GM18867 (cell line): ENCODE measurements around the gene SCN1B.
A peak's percentile ranks its signal among the peaks of the same experiment; 100 is the strongest.
"Not testable (repeated sequence)": the region's sequence is repeated elsewhere in the genome, so short reads cannot be mapped to it uniquely, and the experiment has no call there.

Source experiments
- ATAC-seq: cut with Tn5 transposase; IDR thresholded peaks from one replicate; pipeline ENCODE4 v1.9.1; 2021; ENCODE audit warnings: mild to moderate bottlenecking, moderate library complexity; ENCODE audit not compliant: unreplicated experiment

SCN1B gene

DNA sequence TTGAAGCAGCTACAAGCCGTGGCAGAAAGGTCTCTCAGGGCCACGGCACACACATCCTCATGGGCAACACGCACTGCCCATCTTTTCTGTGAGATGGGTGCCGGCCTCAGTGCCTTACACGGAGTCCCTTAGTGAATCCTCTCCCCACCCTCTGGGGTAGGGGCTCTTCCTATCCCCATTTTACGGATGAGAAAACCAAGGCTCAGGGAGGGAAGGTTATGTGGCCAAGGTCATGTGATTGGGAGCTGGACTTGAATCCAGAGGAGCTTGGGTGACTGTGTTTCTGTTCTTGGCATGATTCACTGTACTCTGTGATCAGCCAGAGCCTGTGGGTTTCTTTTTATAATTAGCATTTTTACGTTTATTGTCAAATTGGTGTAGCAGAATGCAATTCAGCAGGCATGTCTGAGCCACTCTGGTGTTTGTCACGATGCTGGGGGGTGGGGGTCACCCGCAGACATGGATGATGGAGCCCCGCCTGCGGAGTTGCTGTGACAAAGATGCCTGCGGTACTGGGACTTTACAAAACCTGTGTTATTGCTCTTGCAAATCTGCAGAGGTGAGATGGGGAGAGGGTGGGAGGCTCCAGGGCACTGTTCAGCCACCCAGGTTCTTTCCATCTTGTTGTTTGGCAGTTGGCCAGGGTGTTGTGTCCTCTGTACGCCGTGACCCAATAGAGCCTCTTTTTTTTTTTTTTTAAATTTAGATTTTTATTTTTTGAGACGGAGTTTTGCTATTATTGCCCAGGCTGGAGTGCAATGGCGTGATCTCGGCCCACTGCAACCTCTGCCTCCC lies 4.5 kb downstream of the SCN1B start:
- no peak for ATAC-seq

DNA sequence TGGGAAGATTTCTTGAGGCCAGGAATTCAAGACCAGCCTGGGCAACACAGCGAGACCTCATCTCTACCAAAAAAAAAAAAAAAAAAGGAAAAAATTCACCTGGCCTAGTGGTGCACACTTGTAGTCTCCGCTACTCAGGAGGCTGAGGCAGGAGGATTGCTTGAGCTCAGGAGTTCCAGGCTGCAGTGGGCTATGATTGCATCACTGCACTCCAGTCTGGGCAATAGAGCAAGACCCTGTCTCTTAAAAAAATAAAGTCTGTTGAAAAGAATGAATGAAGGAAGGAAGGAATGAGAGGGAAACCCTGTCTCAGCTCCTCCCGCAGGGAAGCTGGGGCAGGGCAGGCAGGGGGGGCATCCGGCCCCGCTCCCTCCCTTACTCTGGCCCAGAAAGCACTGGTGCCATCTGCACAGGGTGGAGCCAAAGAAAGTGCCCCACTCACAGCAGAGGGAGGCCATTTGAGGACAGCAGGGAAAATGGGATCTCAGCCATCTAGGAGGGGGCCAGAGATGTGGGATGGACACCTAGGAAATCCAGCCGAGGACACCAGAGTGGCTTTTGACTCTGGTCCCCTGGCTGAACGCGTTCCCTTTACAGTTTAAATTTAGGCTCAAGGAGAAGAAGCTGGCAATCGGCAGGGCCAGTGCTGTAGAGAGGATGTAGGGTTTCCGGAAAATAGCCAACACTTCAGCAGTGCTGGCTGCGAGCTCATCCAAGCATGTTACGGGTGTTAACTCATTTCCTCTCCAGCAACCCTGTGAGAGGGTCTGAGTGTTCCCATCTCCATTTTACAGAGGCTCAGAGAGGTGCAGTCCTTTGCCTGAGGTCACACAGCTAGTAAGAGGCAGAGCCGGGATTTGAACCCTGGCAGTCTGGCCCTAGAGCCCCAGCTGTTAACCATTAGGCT lies 7.7 kb downstream of the SCN1B start:
- no peak for ATAC-seq

DNA sequence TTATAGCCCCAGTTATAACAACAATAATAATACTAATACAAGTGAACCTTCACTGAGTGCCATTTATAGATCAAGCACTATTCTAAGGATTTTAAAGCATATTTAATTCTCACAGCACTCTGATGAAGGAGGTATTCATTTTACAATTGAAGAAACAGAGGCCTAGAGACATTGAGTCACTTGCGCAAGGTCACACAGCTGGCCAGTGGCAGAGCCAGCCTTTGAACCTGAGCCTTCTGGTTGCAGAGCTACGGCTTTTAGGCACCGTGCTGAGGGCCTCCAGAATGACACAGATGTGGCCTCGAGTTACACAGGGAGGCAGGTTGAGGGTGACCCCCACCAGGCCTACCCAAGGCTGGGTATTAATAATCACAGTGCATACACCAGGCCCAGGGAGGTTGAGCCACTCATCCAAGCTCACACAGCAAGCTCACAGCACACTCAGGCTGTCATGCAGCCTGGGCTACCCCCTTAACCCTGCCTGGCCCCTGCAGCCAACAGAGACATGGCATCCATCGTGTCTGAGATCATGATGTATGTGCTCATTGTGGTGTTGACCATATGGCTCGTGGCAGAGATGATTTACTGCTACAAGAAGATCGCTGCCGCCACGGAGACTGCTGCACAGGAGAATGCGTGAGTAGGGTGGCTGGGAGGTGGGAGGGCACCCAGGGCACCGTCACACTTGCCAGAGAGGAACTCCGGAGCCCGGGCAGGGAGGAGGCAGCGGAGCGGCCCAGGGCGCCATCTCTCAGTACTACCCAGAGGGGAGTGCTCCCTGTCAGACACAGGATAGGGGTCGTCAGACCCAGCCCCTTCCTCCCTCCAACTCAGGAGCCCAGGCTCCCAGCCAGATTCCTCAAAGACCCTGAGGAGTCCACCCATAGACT lies 8.6 kb downstream of the SCN1B start:
- ATAC-seq: no peak

DNA sequence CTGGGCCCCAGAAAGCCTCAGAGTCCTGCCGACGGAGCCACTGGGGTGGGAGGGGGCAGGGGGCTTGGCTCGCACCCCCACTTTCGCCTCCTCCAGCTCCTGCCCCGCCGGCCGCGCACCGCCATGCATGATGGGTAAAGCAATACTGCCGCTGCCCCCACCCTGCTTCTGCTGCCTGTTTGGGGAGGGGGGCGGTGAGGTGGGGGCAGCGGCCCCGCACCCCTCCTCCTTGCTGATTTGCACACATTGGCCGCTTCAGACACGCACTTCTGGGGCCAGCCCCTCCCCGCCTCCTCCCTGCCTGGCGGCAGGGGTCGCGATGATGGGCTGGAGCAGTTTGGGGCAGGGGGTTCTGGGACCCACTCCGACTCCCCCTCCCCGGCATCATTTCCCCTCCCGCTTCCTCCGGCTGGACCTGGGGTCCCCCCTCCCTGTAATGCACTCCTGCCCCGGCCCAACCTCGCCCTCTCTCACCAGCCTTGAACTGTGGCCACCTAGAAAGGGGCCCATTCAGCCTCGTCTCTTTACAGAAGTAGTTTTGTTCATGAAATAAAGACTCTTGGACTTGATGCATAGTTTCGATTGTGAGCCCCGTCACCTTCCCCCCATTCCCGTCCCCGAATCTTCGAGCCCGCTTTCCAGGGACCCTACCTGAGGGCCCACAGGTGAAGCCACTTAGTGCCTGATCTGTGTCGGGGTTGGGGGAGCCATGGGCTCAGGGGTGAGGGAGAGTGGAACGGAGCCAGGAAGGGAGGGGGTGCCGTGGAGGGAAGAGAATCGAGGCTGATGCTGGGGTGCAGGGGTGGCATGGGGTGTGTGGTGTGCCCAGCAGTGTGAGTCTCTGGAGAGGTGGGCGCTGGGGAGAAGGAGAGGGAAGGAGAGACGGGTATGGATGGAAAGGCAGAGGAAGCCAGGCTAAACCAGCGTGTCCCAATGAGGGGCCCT lies 9.9 kb downstream of the SCN1B start:
- ATAC-seq: no peak

DNA sequence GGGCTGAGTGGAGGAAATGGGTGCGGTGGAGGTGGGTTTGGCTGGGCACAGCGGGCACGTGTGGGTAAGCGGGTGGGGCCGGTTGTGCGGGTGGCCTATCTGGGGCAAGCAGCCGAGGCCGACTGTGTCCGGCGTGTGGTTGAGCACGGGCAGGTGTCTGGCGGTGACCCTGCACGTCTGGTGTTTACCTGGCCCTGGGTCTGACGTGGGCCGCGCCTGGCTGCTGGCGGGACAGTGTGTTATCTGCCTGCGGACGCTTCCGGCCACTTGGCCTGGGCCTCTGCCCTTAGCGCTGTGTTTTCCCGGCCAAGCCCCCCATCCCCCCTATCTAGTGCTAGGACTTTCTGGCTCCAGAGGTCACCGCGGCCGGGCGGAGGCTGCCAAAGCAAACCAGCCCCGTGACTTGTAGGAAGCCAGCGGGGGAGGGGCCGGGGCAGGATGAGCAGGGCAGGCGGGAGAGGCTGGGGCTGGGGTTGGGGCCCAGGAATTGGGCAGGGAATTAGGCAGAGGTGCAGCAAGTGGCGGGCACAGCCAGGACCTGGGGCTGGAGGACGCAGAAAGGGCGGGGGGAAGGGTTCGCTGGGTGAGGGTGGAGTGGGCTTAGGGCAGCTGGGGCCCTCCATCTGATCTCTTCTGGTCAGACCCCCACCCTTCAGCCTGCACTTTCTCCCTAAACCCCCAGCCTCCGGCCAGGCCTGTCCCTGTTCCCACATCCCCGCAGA lies 10.7 kb downstream of the SCN1B start:
- ATAC-seq: no peak

DNA sequence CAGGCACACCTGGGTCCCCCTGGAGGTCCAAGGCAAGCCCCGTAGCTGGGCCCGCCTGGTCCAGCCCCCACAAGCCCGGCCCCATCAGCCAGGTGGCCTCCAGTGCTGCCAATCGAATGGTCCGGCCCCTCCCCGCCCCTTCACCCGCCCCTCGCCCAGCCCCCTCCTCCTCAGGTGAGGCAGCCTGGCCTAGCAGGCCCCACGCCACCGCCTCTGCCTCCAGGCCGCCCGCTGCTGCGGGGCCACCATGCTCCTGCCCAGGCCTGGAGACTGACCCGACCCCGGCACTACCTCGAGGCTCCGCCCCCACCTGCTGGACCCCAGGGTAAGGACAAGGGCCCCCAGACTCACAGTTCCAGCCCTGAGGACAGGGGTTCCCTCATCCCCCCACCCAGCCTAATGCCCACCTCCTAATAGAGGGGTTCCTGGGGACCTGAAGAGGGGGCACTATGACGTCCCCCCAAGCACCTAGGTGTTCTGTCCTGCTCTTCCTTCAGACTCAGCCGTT lies 11.3 kb downstream of the SCN1B start, which contains the start of gene HPN:
Gene HPN (plus strand): TSS at position 174 of the 508 bp plus-strand sequence. CDS start 786 bp downstream, outside the sequence.
- no peak for ATAC-seq

DNA sequence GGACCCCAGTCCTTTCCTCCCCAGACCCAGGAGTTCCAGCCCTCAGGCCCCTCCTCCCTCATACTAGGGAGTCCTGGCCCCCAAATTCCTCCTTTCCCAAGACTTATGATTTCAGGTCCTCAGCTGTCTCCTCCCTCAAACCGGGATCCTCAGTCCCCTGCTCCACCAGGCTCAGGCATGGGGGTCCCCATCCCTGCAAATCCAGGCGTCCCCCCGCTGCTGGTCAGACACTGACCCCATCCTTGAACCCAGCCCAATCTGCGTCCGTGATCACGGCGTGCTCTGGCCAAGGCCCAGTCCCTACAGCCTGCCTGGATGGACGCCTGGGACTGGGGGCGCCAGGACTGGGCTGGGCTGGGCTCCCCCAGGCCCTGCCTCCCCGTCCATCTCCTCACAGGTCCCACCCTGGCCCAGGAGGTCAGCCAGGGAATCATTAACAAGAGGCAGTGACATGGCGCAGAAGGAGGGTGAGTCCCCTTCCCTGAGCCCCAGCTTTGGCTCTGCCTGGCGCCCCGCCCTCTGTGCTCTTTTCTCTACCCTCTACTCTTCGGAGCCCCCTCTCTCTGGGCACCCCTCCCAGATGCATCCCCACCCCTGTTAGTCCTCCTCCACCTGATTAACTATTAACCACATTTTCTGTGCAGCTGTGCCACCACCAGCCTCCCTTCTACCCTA lies 11.9 kb downstream of the SCN1B start:
- ATAC-seq: no peak

DNA sequence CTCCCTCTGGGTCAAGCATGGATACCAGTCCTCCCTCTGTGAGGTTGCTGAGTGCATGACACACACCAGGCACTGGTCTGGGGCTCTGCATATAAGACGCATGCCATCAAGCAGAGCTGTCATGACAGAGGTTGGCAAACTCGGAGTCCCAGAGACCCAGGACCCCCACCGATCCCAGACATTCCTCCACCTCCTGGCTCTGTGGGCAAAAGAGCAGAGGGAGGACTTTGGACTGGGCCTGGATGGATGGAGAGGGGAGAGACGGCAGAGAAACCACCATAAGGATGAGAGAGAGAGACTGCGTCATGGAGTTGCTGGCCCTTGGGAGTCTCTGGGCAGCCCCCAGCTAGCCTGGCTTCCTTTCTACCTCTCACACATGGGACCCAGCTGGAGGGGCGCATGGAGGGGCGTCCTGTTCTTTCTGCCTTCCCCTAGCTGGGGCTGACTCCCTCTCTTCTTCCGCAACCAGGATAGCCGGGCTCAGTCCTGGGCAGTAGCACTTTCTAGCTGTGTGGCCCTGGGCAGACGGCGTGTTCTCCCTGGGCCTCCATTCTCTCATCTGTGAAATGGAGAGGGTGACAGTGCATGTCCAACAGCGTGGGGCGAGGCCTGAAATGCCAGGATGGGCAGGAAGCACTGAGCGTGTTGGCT lies 12.8 kb downstream of the SCN1B start:
- no peak for ATAC-seq

DNA sequence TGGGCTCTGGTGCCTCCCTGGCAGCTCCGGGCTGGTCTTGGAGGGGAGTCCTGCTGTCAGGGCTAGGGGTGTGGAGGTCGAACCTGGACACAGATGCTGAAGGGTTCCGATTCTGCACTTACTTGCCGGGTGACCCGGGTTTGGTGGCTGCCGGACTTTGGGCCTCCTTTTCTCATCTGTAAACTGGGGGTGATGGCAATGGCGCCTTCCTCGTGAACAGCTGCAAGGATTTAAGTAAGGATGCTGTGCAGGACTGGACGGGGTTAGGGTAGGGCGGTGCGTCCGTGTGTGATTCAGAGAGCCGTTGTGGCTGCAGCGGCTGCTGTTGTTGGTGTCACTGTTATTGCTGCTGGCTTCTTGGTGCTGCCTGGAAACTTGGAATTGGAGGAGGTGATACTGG lies 13.6 kb downstream of the SCN1B start:
- no peak for ATAC-seq

DNA sequence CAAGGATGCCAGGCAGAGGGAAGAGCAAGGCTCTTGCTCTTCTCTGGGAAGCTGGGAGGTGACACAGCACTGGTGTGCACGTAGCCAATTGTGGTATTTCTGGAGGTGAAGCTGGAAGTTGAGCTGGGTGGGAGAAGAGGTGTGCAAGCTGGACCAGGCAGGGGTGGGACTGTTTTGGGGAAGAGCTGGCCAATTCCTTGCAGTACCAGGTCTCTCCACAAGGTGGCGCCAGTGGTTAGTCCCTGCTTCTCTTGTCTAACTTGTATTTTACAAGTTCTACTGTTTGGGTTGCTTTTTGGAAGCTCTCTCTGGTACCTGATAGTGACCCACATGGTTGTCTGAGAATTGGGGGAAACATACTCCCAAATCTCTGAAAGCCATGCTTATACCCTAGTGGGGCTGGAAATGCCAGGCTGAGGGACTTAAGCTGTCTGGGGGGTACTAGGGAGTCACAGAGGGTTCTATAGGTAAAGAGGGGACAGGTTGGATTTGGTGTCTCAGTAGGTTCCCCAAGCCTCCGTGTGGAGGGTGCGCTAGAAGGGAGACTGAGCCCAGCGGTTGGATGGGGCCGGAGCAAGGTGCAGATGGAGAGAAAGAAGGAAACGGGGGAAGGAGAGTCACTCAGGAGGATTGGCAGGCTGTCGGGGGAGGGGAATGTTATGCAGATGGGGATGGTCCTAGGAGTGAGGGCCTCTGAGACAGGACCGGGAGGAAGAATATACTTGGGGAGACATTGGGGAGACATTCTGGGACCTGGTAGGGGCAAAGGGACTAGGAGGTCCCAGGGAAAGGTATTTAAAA lies 14.2 kb downstream of the SCN1B start:
- ATAC-seq: no peak

DNA sequence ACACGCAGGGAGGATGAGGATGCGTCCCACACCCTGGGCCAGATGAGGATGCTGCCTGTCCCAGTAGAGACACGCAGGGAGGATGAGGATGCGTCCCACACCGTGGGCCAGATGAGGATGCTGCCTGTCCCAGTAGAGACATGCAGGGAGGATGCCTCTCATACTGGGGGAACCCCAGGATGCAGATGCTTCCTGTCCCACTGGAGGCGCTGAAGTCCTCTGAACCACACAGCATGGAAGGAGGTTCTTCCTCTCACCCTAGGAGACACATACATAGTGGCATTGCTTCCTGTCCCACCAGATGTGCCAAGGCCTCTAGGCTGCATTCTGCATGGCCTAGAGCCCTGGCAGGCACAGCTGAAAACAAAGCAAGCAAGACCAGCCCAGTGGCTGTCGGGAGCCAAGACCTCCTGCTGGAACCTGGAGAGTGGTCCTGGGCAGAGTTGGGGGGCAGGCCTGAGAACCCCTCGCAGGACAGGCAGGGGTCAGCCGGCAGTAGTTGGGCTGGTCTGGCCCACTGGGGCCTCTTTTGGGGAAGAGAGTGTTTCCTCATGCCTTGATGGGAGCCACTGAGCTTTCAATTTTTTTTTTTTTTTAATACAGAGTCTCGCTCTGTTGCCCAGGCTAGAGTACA lies 15.5 kb downstream of the SCN1B start:
- peak; percentile 47 for ATAC-seq

DNA sequence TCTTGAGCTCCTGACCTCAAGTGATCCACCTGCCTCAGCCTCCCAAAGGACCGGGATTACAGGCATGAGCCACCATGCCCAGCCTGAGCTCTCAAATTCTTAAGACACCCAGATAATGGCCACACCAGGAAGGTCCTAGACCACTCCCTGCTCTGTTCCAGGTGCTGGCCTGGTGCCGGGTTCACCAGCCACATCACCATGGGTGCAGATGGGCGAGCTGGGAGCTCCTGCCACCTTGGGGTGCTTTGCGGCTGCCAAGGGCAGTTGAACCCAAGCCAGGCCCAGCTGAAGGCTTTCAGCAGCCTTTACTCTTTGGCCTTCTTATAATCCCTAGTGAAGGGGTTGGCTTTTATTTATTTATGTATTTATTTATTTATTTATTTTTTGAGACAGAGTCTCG lies 16.2 kb downstream of the SCN1B start:
- no peak for ATAC-seq

DNA sequence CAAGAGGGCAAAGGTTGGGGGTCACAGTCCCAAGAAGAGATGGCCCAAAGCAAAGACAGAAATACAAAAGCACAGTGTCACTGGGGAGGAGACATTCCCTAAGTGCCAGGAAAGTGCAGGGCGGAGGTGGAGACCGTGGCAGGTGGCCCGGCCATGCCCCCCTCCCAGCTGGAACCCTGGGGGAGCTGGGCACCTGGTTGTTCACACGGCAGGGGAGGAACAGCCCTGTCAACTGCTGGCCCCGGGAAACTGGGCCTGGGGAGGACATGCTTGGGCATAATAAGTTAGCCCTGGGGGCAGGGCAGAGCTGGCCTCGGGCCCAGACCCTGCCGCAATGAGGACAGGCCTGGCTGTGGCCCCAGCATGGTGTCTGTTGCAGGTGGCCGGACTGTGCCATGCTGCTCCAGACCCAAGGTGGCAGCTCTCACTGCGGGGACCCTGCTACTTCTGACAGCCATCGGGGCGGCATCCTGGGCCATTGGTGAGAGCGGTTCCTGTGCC lies 18.7 kb downstream of the SCN1B start:
- ATAC-seq: no peak

DNA sequence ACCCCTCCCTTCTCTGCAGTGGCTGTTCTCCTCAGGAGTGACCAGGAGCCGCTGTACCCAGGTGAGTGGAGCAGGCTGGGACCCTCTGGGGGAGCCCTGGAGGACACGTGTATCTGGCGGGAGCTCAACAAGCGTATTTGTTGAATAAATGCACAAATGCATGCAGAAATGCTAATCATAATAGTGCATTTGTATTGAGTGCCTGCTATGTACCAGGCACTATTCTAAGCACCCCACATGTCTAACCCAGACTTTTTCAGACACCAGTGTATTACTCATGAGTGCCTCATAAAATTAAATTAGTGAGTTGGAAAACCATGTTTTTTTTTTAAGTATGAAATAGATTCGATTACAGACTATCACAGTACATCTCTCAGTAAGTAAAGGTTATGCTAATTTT lies 19.2 kb downstream of the SCN1B start:
- ATAC-seq: no peak

DNA sequence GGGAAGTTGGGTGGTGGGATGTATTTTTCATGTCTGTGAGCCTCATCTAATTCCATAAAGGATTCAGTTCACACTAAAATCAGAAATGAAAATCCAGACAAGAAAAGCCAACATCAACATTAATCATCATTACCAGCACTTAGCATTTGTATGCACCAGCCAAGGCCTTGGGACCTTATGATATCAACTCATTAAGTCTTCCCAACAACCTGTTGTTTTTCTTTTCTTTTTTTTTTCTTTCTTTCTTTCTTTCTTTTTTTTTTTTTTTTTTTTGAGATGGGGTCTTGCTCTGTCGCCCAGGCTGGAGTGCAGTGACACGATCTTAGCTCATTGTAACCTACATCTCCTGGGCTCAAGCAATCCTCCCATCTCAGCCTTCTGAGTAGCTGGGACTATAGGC lies 20.4 kb downstream of the SCN1B start:
- ATAC-seq: not testable (repeated sequence)

DNA sequence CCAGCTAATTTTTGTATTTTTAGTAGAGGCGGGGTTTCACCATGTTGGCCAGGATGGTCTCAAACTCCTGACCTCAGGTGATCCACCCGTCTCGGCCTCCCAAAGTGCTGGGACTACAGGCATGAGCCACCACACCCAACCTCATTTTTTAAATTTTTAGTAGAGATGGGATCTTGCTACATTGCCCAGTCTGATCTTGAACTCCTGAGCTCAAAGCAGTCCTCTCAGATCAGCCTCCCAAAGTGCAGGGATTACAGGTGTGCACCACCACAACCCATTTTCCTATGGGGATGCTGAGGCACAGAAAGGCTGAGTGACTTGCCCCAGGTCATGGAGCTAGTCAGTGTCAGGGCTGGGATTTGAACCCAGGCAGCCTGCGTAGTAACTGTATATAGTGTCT lies 21.0 kb downstream of the SCN1B start:
- not testable (repeated sequence) for ATAC-seq
